ENCODE measurements around the gene SAYSD1.

GRCh38 chr6:39065561-39065960 lies 49.4 kb downstream of the SAYSD1 start:
- no peak for TF ChIP-seq CTCF (IDR thresholded peaks at IDR 0.05)
- TF ChIP-seq ZFX (IDR thresholded peaks at IDR 0.05; ENCODE audit: borderline replicate concordance): no peak
